AG10803 (cell line): ENCODE results near the gene FFAR3.

Source experiments
- DNase-seq: peaks from one replicate; pipeline ENCODE4 v3.0.0; 2010; ENCODE audit warnings: low read depth
- H3K4me3 ChIP-seq: 2 replicates; pipeline ENCODE4 v1.5.1; 2011; ENCODE audit warnings: mild to moderate bottlenecking, low read length, control low read depth
- TF ChIP-seq, protein P1 (sequence below): conservative IDR thresholded peaks from 2 replicates; pipeline ENCODE4 v1.5.1; 2011; ENCODE audit warnings: mild to moderate bottlenecking, low read length, control low read depth, inconsistent platforms

FFAR3 gene

DNA sequence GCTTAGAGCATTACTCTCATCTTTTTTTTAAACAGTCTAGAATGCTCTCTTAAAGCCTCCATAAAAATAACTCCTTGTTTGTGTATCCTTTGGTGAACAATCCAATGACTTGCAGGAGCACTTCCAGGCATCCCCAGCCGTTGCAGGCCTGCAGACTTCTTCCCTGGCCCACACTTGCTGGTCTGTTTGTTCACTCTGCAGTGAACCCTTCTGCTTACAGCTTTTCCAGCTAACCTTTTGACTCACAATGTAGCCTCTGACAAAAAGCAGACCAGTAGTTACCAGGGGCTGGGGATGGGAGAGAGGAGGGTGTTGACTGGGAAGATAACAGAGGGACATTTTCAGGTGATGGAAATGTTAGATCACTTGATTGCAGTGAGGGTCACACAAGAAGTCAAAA, 21.7 kb downstream of the FFAR3 start:
- TF ChIP-seq, protein P1, sequence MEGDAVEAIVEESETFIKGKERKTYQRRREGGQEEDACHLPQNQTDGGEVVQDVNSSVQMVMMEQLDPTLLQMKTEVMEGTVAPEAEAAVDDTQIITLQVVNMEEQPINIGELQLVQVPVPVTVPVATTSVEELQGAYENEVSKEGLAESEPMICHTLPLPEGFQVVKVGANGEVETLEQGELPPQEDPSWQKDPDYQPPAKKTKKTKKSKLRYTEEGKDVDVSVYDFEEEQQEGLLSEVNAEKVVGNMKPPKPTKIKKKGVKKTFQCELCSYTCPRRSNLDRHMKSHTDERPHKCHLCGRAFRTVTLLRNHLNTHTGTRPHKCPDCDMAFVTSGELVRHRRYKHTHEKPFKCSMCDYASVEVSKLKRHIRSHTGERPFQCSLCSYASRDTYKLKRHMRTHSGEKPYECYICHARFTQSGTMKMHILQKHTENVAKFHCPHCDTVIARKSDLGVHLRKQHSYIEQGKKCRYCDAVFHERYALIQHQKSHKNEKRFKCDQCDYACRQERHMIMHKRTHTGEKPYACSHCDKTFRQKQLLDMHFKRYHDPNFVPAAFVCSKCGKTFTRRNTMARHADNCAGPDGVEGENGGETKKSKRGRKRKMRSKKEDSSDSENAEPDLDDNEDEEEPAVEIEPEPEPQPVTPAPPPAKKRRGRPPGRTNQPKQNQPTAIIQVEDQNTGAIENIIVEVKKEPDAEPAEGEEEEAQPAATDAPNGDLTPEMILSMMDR, result no peak
- no peak for DNase-seq

DNA sequence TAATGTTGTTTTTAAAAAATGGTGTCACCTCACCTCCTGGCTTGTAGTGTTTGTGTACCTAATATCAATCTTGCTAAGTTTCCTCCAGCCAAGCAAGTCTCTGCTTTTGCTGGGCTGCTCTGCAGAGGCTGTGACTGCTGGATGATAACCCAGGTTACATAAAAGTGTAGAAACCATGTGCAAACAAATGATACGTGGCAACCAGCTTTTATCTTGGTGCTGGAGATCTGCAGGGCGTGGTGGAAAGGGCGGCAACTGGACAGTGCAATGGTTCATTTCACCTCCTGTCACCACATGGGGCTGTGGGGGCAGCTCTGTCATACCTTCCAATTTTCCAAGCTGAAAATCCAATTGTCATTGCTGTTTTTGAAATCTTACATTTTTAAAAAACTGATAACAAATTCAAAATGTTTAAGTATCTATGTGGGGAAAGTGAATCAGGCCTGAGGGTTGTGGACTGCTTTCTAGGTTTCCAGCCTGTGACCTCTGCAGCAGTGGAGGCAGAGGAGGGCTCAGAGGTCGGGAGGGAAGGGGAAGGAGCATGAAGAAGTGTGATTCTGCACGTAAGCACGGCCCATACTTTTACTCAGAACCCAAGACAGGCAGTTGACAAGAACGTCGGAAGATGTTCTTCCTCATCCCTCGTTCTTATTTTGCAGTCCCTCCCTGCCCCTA, 22.3 kb downstream of the FFAR3 start:
- no peak overlapping the region for H3K4me3 ChIP-seq
- DNase-seq, result no peak

More for the DNA sequence above, 21.7 kb downstream of the FFAR3 start:
- H3K4me3 ChIP-seq, result no peak overlapping the region

DNA sequence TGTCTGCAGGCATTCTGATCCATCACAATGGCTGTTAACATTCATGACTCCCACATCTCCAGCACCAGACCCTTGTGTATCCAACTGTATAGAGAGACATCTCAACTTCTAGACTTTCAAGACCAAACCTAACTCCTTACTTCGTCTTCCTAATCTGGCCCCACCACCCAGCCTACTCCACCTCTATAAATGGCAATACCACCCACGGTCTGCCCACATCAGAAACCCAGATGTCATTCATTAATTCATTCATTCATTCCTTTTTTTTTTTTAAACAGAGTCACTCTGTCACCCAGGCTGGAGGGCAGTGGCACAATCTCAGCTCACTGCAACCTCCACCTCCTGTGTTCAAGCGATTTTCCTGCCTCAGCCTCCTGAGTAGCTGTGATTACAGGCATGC, 23.1 kb downstream of the FFAR3 start:
- no peak overlapping the region for H3K4me3 ChIP-seq
- TF ChIP-seq, protein P1, result no peak
- no peak for DNase-seq

More for the DNA sequence above, 22.3 kb downstream of the FFAR3 start:
- TF ChIP-seq, protein P1, result no peak

GRCh38 chr19:35381926-35382325, 23.7 kb downstream of the FFAR3 start:
- DNase-seq, result no peak
- no peak overlapping the region for H3K4me3 ChIP-seq
- TF ChIP-seq, protein P1, result no peak

DNA sequence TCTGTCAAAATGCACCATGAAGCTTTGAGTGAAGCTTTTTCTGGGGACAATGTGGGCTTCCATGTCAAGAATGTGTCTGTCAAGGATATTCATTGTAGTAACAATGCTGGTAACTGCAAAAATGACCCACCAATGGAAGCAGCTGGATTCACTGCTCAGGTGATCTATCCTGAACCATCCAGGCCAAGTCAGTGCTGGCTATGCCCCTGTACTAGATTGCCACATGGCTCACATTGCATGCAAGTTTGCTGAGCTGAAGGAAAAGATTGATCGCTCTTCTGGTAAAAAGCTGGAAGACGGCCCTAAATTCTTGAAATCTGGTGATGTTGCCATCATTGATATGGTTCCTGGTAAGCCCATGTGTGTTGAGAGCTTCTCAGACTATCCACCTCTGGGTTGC, 25.3 kb downstream of the FFAR3 start:
- DNase-seq, result no peak
- TF ChIP-seq, protein P1, result no peak
- H3K4me3 ChIP-seq, result no peak overlapping the region

- H3K4me3 ChIP-seq, result no peak overlapping the region
- no peak for DNase-seq
- TF ChIP-seq, protein P1, result no peak
Measured at GRCh38 chr19:35388277-35389054, 30.2 kb downstream of the FFAR3 start.

DNA sequence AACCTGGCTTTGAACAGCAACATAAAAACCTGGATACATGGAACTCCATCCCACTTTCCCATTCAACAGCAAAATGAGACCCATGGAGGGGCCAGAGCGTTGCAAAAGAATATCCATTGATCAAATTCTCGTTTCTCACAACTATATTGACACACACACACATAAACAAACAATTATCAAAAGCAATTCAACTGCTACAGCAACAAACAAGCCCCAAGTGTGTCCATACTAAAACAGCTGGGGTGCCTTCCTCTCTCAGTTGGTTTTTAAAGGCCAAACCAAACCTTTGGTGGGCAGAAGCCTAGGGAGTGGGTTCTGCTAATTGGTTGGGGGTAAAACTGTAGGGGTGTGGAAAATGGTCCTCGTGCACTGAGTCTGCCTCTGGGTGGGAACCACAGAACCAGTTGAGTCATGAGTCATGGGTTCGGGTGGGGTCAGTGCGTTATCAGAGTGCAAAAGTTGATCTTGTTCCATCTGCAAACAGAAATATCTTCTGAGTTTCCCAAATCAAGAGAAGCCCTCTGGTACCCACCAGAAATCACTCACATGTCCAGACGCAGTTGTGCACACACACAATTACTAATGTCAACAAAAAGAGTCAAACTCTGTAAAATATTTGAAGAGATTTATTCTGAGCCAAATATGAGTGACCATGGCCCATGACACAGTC, 31.1 kb downstream of the FFAR3 start:
- DNase-seq, result no peak
- TF ChIP-seq, protein P1, result no peak

More for the DNA sequence above, 31.1 kb downstream of the FFAR3 start:
- H3K4me3 ChIP-seq, result no peak overlapping the region
